Measurements from ENCODE around the gene TULP4. TPM values are rescaled to one million over a fixed set of nuclear protein-coding genes. Genes with fewer than 3 reads are reported as not detected.

Gene TULP4
- total RNA-seq, 4 donors from 2014 or later, result 77.4 to 364 (median 129) TPM

DNA sequence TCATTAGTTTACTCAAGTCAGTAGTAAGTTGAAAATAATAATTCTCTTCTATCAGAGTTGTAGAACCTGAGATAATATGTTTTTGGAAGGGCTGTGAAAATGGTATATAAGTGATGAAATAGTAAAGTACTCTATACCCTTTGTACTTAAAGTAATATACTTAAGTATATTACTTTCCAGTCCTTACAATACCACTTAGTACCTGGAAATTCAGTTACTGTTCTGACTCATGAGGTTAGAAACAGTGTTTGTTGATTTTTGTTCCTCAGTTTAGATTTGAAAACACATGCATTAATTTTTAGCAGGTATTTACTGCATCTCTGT lies 10.1 kb downstream of the TULP4 start:
- H3K36me3 ChIP-seq, result no peaks in the 10 kb centered on the region
- TF ChIP-seq POLR2A (IDR thresholded peaks at IDR 0.05) (no peak), CTCF (IDR thresholded peaks at IDR 0.05) (no peak)
- intact Hi-C loops (cut with DNase I; ENCODE audit: low total_unique reads), result no loop called here

DNA sequence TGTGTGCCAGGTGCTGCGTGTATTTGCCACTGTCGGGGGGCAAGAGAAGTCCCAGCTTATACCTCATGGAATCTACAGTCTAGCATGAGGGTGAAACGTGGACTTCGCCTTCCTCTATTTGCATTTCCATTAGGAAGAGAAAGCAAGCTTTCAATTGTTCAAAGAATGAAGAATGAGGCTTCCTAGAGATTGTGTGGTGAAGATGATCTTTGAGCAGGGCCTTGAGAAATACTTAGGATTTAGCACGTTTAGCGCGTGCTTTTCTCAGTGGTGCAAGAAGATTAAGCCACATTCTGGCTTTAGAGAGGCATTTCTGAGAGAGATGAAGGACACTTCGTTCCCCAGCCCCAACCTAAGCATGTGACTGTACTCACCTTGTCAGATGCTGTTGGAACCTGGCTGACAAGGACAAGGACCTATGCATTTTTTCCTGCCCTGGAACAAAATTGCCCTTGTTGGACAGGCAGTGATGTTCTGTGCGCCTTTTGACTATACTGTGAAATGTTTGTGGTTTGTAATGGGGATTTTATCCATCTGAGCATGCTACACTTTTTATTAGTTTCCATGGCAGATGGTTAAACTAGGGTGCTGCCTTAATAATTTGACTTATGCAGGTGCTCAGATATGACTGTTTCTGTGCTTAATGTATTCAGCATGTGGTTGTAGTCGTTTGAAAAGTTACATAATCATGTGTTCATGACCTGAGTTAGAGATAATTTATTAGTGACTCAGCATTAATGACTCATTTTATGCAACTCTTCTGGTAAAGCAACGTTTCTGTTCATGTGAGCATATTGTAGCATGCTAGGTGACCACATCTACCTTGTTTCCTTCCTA lies 10.7 kb downstream of the TULP4 start:
- no peaks in the 10 kb centered on the region for H3K36me3 ChIP-seq
- DNase-seq, result no peak
- no peak for TF ChIP-seq CTCF (IDR thresholded peaks at IDR 0.05)
- TF ChIP-seq POLR2A (IDR thresholded peaks at IDR 0.05), result no peak
- intact Hi-C loops (cut with DNase I; ENCODE audit: low total_unique reads), result no loop called here
- no peaks in the 10 kb centered on the region for H3K9me3 ChIP-seq
- H3K4me3 ChIP-seq, result no peak overlapping the region
- H3K4me1 ChIP-seq, result no peaks in the 10 kb centered on the region
- H3K27ac ChIP-seq, result peak overlapping the region in 1 of 2 donors; percentile 25
- no peaks in the 10 kb centered on the region for H3K27me3 ChIP-seq

More for the DNA sequence above, 10.1 kb downstream of the TULP4 start:
- Histone ChIP-seq H3K27ac (peak overlapping the region in 1 of 2 donors; percentile 25), H3K4me1 (no peaks in the 10 kb centered on the region), H3K27me3 (no peaks in the 10 kb centered on the region), H3K9me3 (no peaks in the 10 kb centered on the region), H3K4me3 (no peak overlapping the region)
- DNase-seq, result no peak

- no peaks in the 10 kb centered on the region for H3K4me1 ChIP-seq
- no peak for DNase-seq
- no peak overlapping the region for H3K4me3 ChIP-seq
- no peaks in the 10 kb centered on the region for H3K36me3 ChIP-seq
- no peak for TF ChIP-seq CTCF (IDR thresholded peaks at IDR 0.05)
- no peak for TF ChIP-seq POLR2A (IDR thresholded peaks at IDR 0.05)
- intact Hi-C loops (cut with DNase I; ENCODE audit: low total_unique reads), result no loop called here
- H3K27ac ChIP-seq, result no peak overlapping the region
- no peaks in the 10 kb centered on the region for H3K27me3 ChIP-seq
- no peaks in the 10 kb centered on the region for H3K9me3 ChIP-seq
Measured at GRCh38 chr6:158323561-158323958, 11.3 kb downstream of the TULP4 start.

GRCh38 chr6:158324136-158324535 lies 11.9 kb downstream of the TULP4 start:
- no peak overlapping the region for H3K4me3 ChIP-seq
- H3K36me3 ChIP-seq, result no peaks in the 10 kb centered on the region
- no peak for DNase-seq
- no peaks in the 10 kb centered on the region for H3K27me3 ChIP-seq
- H3K4me1 ChIP-seq, result no peaks in the 10 kb centered on the region
- H3K27ac ChIP-seq, result no peak overlapping the region
- intact Hi-C loops (cut with DNase I; ENCODE audit: low total_unique reads), result no loop called here
- no peaks in the 10 kb centered on the region for H3K9me3 ChIP-seq
- TF ChIP-seq CTCF (IDR thresholded peaks at IDR 0.05) (no peak), POLR2A (IDR thresholded peaks at IDR 0.05) (no peak)

DNA sequence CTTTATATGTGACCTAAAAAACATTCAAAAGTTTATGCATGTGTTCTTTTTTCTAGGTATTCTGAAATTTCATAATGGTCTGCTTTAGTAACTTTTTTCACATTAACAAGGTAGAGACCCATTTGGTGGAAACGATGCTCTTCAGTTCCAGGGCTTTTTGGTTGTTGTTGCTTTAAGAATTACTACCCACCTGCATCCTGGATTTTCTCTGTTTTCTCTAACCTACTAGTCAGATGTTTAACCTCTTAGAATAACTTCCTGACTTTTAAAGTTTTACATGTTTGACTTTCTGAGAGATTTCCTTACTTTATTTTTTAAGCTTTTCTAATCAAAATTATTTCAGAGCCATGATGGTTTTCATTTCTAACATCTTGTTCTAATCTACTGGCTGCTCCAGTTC lies 14.9 kb downstream of the TULP4 start:
- Histone ChIP-seq H3K27ac (no peak overlapping the region), H3K4me3 (no peak overlapping the region), H3K27me3 (no peaks in the 10 kb centered on the region), H3K36me3 (no peaks in the 10 kb centered on the region), H3K9me3 (no peaks in the 10 kb centered on the region), H3K4me1 (no peaks in the 10 kb centered on the region)
- DNase-seq, result no peak
- TF ChIP-seq POLR2A (IDR thresholded peaks at IDR 0.05) (no peak), CTCF (IDR thresholded peaks at IDR 0.05) (no peak)
- intact Hi-C loops (cut with DNase I; ENCODE audit: low total_unique reads), result no loop called here

Data from uterus (tissue), 4 donors.